ENCODE results near the gene ESPN. TPM values are rescaled to one million over a fixed set of nuclear protein-coding genes. Genes with fewer than 3 reads are reported as not detected.
A peak's percentile ranks its signal among the peaks of the same experiment; 100 is the strongest.
"Not testable (repeated sequence)": the region's sequence is repeated elsewhere in the genome, so short reads cannot be mapped to it uniquely, and the experiment has no call there.

ESPN gene
- total RNA-seq, 1 donor, result 0.27 TPM

DNA sequence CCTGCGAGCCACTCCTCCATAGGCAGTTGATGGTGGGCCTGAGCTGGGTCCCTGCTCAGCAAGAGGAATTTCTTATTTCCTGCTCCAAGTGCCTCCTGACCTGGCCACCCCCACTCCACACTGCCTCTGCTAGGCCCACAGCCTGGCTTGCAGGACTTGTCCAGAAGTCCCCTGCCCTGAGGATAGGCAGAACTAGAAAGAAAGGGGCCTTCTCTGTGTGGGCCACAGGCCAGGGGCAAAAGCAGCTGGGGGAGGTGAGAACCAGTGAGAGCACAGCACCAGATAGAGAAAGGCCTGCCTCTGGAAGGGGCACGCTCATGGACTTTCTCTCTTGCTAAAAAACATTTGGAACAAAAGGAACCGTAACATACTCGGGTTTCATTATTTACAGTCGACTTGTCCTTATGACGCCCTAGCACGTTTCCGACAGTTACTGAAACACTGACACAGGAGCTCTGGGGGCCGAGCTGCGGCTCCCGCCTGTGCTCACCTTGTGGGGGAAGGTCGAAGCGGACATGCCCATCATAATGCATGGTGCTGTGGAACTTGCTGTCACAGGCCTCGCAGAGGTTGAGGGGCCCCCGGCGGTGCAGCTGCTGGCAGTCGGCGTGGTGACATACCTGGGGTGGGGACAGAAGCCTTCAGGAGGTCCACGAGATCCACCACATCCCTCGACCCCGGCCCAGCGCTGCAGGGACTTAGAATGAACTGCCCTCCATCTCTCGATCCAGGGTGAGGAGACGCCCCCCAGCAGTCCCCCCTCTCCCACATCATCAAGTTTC, 52.7 kb downstream of the ESPN start:
- DNase-seq (ENCODE audit: low read depth in 2 of 3, low spot score in 2 of 3), result no peak

DNA sequence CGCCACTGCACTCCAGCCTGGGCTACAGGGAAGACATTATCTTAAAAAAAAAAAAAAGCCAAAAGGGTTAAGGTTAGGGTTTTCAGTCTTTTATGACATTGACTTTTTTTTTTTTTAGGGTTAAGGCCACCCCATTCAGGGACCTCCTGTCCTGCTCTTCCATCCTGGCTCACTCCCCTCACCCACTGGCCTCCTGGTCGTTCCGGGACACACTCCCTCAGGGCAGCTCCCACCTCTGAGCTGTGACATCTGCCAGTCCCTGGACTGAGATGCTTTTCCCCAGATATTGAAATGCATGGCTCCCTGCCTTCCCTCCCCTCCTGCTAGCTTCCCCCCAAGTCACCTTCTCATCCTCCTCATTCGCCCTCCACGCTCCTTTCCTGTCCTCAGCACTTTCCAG, 57.2 kb downstream of the ESPN start:
- DNase-seq (ENCODE audit: low read depth in 2 of 3, low spot score in 2 of 3), result no peak

DNA sequence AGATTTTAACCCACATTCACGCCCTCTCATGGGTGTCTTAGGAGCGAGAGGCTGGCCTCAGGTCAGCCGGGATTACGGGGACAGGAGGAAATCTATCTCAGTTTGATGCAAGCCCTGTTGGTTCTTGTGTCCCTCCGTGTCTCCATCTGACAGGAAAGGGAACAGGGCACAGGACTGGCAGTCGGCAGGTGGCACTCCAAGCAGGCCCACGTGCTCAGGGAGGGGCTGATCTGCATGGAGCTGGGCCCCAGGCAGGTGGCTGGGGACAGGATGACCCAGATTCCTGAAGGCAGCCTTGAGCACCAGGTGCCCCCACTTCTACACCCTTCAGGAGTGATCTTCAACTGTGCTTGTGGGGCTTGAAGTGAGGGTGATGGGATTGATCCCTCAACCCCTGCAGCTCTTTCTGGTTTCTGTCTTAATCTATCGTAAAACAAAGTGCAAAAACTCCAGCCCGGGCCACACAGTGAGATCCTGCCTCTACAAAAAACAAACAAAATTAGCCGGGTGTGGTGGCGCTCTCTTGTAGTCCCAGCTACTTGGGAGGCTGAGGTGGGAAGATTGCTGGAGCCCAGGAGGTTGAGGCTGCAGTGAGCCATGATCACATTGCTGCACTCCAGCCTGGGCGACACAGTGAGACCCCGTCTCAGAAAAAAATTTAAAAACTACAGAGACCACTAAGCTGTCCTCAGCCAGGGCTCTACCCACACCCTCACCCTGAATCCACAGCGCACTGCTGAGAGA, 58.6 kb downstream of the ESPN start:
- DNase-seq (ENCODE audit: low read depth in 2 of 3, low spot score in 2 of 3), result no peak

- DNase-seq (ENCODE audit: low read depth in 2 of 3, low spot score in 2 of 3), result no peak
Measured at GRCh38 chr1:6483761-6484117, 59.2 kb downstream of the ESPN start.

DNA sequence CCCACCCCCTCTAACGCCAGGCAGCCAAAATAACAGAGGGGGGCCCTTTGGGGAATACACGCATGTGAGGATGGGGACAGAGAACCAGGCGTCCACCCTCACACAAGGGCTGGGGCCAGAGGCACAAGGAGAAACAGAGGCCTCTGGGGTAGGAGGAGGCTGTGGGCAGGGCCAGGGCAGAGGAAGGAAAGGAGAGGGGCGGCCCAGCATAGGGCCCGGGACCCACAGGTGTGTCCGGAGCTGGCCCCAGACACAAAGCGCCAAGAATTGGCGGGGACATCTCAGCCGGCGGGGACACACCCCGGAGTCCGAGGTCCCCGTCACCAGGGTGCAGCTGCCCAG, 60.2 kb downstream of the ESPN start:
- DNase-seq (ENCODE audit: low read depth in 2 of 3, low spot score in 2 of 3), result no peak

DNA sequence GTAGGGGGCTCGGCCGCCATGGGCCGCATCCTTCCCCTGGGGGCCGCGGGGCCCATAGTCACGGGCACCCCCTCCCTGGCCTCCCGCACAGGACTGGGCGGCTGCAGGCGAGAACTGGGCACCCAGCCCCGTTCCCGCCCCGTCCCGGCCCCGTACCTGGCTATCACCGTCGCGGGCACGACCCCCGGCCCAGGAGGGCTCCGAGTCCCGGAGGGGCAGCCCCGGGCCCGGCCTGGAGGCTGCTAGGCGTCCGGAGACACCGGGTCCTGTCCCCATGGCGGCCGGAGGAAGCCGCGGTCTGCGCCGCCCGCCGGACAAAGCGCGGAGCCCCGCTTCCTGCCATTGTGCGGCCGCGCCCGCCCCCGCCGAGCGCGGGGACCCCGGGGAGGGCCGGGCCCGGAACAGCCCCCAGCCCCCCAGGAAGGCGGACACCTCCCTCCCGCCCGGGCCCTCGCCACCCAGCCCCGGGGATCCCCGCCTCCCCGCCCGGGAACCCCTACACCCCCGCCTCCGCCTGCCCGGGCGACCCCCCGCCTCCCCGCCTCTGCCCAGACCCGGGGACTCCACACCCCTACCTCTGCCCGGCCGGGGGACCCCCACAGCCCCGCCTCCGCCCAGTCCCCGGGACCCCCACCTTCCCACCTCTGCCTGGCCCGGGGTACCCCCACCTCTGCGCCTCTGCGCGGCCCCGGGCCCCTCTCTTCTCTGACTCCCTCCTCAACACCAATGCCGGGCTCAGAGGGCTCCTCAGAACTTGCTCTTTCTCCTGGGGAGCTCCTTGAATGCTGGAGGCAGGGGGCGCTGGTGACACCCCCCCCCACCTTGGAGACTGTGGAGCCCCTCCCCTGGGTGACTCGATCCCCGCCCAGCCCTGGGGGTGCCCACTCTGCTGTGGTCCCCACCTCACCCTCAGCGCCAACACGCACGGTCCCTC, 60.9 kb downstream of the ESPN start:
- no peak for DNase-seq (ENCODE audit: low read depth in 2 of 3, low spot score in 2 of 3)

DNA sequence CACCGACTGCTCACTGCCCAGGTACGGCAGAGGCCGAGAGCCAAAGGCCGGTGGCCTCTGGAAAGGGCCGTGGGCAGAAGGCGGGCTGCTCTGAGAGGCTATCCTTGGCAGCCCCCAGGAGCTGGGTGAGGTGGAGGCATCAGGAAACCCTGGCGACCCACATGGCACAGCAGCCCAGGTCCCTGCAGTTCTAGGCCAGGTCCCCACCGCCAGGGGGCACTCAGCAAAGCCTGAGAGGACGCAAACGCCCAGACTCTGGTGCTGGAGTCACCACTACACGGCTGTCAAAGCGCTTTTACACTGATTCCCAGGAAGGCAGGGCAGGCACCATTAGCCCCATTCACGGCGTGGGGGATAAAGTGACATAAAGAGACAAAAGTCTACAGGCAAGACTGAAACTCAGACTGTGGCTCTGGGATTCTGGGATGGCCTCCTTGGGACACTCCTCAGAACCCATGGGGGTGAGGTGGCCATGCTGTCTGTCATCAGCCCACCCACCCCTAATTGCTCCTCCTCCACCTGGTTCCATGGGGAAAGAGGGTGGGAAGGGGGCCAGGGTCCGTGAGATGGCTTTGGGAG, 61.9 kb downstream of the ESPN start:
- DNase-seq (ENCODE audit: low read depth in 2 of 3, low spot score in 2 of 3), result peak; percentile 65 to 93 (median 84)

- DNase-seq (ENCODE audit: low read depth in 2 of 3, low spot score in 2 of 3), result no peak
Measured at GRCh38 chr1:6487804-6488484, 63.4 kb downstream of the ESPN start.

DNA sequence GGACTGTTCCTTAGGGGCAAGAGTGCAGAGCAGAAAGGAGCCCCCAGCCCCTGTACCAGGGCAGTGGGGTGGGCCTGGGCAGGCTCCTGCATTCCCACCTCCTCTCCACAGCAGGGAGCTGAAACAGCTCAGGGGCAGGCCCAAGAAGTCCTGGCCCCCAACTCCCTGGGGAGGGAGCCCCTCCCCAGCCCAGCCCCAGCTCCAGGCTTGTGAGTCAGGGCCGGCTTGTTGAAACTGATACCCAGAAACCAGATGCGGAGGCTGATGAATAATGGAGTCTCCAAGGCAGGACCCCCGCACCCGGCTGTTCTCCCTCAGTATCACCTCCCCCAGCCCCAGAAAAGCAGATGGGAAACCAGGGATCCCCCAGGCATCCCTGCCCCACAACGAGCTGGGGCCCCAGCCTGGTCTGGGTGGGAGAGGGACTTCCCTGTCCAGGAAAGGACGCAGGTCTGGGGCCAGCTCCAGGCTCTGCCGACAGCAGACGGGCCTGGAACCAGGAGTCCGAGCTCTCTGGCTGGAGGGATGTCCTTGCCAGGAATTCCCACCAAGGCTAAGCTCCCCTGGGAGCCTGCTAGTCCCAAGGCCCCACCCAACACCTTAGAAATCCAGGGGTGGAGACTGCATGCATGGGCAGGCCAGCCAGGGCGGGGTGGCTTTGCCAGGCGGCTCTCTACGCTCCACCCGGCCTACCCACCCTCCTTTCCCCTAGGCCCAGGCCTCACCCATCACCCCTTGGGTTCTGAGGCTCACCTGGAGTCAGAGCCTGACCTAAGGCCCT, 64.2 kb downstream of the ESPN start:
- DNase-seq (ENCODE audit: low read depth in 2 of 3, low spot score in 2 of 3), result no peak

- no peak for DNase-seq (ENCODE audit: low read depth in 2 of 3, low spot score in 2 of 3)
Measured at GRCh38 chr1:6489383-6489765, 64.8 kb downstream of the ESPN start.

DNA sequence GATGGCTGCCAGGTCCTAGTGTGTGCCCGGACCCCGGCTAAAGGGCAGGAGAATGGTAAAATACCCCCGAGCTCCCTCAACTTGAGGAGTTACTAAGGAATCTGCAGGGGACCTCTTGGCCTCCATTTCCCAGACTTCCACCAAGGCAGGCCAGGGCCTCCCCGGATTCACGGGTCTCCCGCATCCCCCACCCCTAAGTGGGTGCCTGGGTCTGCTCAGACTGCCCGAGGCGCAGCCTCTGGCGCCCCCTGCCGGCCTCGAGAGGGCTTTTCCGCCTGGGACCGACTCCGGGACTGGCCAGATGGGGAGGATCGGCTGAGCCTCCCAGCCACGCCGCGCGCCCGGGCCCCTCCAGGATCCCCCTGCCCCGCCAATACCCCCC, 65.2 kb downstream of the ESPN start:
- DNase-seq (ENCODE audit: low read depth in 2 of 3, low spot score in 2 of 3), result peak; percentile 67 to 77 (median 73)

- DNase-seq (ENCODE audit: low read depth in 2 of 3, low spot score in 2 of 3), result peak in 2 of 3 donors; percentile 58 to 62
Measured at GRCh38 chr1:6490181-6491080, 65.9 kb downstream of the ESPN start.

- DNase-seq (ENCODE audit: low read depth in 2 of 3, low spot score in 2 of 3), result no peak
Measured at GRCh38 chr1:6491081-6491449, 66.5 kb downstream of the ESPN start.

- DNase-seq (ENCODE audit: low read depth in 2 of 3, low spot score in 2 of 3), result no peak
Measured at GRCh38 chr1:6491480-6491962, 66.9 kb downstream of the ESPN start, which contains the start of gene PLEKHG5. Gene PLEKHG5 (minus strand): TSS chr1:6491667. CDS start chr1:6477571, 14,096 bp downstream.

GRCh38 chr1:6491966-6492365, 67.4 kb downstream of the ESPN start:
- DNase-seq (ENCODE audit: low read depth in 2 of 3, low spot score in 2 of 3), result no peak

DNA sequence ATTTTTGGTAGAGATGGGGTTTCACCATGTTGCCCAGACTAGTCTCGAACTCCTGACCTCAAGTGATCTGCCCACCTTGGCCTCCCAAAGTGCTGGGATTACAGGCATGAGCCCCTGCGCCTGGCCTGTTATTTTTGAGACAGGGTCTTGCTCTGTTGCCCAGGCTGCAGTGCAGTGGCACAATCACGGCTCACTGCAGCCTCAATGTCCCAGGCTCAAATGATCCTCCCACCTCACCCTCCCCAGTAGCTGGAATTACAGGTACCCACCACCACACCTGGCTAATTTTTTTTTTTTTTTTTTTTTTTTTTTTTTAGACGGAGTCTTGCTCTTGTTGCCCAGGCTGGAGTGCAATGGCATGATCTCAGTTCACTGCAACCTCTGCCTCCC, 69.3 kb downstream of the ESPN start:
- not testable (repeated sequence) for DNase-seq (ENCODE audit: low read depth in 2 of 3, low spot score in 2 of 3)

- no peak for DNase-seq (ENCODE audit: low read depth in 2 of 3, low spot score in 2 of 3)
Measured at GRCh38 chr1:6494627-6495026, 70.1 kb downstream of the ESPN start.

- DNase-seq (ENCODE audit: low read depth in 2 of 3, low spot score in 2 of 3), result peak in 2 of 3 donors; percentile 49 to 58
Measured at GRCh38 chr1:6495041-6495441, 70.5 kb downstream of the ESPN start.

Data from hematopoietic multipotent progenitor cell (in vitro differentiated cells).